Hippocampal formation (tissue), 2 donors: ENCODE data around the gene ICA1L.

Source experiments
- DNase-seq, 2 donors: peaks; one replicate each; lab custom pipeline; 2025; lab: John Stamatoyannopoulos, UW

ICA1L gene

GRCh38 chr2:202782940-202783558 is 88.5 kb downstream of the ICA1L start:
- DNase-seq, result no peak

DNA sequence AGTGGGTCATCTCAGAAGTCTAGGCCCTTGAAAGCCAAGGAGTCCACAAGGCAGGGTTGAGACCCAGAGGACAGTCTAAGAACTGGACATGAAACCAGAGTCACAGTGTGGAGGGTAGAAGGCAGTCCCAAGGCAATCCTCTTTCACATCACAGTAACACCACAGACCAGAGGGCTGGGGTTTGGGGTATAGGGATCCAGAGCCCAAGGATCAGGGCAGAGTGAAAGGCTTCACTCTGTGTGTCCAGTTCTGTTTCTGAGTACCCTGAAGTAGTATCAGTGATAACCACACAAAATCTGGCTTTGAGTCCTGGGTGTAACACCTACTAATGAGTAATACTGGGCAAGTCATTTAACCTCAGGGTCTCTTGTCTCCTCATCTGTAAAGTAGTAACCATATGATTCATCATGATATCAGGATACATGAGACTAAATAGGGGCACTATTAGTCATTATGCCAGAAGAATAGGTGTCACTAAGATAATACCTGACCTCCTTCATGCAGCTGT is 91.0 kb downstream of the ICA1L start:
- no peak for DNase-seq

- DNase-seq, result no peak
Observed at GRCh38 chr2:202778217-202778616, 93.3 kb downstream of the ICA1L start.

GRCh38 chr2:202774104-202774503 is 97.5 kb downstream of the ICA1L start:
- DNase-seq, result no peak

DNA sequence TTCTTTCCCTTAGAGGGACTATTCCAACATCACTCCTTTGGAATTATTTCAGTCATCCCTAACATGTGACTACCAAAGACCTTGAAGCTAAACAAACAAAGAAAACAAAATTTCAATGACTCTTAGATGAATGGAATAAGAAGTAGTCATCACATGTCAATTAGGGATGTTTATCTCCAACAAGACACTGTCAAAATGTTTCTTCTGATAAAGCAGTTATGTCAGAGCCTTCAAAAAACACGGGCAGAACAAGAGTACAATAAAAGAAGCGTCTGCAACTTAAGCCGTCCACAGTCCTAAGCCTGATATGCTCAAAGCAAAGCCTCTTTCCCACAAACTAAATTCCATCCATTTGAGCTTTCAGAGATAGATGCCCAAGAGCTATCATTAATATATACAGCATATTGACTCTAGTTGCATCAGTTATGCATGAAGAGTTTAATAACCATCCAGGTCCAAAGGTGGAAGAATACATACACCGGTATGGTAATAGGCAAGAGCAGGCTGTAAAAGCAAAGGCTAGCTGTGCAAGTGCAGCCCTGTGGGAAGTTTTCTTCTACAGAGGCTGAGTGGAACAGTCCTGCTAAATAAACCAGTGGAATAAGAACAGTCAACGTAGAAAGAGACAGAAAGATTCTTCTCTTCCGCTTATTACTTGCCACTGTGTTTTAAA is 98.1 kb downstream of the ICA1L start:
- DNase-seq, result no peak

DNA sequence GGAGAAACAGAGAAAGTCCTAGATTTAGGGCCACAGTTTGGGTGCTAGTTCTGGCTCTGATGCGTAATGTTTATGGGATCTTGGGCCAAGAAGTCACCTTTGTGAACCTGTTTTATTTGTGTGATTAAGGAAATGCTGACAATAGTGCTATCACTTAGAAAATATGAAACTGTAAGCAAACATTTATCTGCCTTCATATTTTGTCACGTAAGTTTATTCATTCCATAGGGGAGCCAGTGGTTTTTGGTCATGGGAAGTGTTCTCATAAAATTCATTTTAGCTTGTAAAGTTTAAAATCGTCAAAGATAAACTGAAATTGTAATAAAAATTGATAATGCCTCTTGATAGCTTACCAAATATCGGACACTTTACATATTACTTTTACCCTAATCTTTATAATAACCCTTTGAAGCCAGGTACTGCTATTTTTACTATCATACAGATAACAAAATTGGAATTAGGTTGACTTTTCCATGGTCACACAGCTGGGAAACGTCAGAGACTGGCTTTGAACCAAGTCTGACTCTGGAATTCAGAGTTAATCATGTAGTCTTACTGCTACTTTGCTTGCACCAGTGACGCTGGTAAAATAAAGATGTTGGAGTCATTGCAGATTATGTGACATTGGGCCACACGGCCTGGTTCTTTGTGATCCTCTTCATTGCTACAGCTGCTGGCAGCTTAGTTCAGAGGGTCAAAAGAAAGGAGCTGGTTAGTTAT is 99.7 kb downstream of the ICA1L start:
- DNase-seq, result no peak

- no peak for DNase-seq
Observed at GRCh38 chr2:202771336-202771735, 100.2 kb downstream of the ICA1L start.

DNA sequence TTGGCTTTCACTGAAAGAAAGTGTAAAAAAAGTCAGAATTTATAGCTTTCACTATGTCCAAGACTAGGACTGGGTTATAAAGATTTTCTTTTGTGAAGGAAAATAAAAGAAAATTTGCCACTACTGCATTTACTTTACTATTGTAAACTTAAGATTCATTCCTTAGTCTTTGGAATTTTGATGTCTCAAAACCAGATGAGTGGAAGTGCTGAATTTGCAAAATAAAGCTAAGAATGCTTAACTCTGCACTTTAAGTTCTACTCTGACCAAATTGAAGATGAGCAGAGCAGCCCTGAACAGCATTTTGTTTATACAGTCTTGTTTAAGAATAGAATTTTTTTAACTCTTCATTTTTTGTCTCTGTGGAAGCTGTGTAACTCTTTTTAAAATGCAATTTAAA is 102.4 kb downstream of the ICA1L start:
- DNase-seq, result no peak

DNA sequence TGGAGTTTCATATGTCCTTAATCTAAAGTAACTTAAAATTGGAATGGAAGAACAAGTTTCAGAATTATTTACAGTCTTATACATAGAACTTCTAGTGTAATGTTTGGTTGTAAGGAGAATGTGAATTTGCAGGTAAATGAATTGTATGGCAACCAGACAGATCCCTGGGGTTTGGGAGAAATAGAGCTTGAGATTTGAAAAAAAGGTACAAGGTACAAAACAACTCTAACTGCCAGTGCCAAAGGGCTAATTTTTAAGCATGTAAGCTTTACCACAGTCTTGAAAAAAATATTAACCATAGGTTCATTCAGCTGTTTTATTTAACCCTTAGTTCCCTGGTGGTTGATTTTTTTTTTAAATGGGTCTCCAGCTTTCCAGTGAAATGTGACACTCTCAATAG is 103.3 kb downstream of the ICA1L start:
- no peak for DNase-seq

- no peak for DNase-seq
Observed at GRCh38 chr2:202765436-202765835, 106.1 kb downstream of the ICA1L start.

- no peak for DNase-seq
Observed at GRCh38 chr2:202764991-202765390, 106.6 kb downstream of the ICA1L start.

- no peak for DNase-seq
Observed at GRCh38 chr2:202763916-202764315, 107.7 kb downstream of the ICA1L start.

DNA sequence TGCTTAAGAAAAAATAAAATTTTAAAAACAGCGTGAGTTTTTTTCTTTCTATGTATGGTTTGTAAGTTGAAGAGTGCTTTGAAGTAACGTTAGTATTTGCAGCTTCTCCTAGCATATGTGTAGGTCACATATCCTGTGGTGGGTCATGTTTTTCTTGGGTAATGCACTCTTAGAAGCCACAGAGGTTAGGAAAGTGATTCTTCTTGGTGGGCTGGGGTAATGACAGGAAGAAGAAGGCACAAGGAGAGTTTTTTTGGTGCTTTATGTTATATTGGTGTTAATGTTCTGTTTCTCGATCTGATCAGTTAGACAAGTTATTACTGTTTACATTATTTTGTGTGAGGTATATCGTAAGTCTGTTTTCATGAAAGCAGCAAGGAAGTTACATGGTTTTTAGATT is 109.0 kb downstream of the ICA1L start:
- no peak for DNase-seq

DNA sequence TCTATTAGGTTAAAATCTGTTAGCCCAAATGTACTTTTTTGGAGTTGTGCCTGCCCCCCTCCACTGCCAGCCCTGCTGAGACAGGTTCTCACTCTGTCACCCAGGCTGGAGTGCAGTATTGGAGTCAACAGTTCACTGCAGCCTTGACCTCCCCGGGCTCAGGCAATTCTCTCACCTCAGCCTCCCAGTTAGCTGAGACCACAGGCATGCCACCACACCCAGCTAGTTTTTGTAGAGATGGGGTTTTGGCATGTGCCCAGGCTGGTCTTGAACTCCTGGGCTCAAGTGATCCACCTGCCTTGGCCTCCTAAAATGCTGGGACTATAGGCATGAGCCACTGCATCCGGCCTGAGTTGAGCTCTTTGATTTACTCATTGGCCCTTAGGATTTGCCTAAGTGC is 110.7 kb downstream of the ICA1L start:
- DNase-seq, result no peak

- no peak for DNase-seq
Observed at GRCh38 chr2:202758604-202759003, 113.0 kb downstream of the ICA1L start.

- DNase-seq, result no peak
Observed at GRCh38 chr2:202758128-202758527, 113.4 kb downstream of the ICA1L start.

GRCh38 chr2:202757339-202757738 is 114.2 kb downstream of the ICA1L start:
- DNase-seq, result no peak

GRCh38 chr2:202756598-202756997 is 115.0 kb downstream of the ICA1L start:
- no peak for DNase-seq

- no peak for DNase-seq
Observed at GRCh38 chr2:202754936-202755335, 116.6 kb downstream of the ICA1L start.

DNA sequence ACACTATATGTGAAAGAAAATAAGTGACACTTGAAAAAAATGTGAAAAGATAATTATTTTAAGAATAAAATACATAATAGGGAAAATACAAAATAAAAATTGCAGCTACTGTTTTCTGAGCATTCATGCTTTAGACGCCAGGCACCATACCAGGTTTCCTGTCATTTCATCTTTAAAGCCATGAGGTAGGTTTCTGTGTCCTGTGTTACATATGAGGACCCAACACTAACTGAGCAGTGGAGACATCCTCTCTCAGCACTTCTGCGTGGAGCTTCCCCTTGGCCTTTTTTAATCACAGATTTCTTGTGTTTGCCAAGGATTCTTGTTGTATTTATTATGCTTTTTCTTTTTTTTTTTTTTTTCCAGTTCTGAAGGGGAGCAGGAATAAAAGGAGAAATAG is 119.5 kb downstream of the ICA1L start:
- no peak for DNase-seq

- DNase-seq, result no peak
Observed at GRCh38 chr2:202750763-202751427, 120.7 kb downstream of the ICA1L start.

GRCh38 chr2:202749477-202749876 is 122.1 kb downstream of the ICA1L start:
- no peak for DNase-seq

DNA sequence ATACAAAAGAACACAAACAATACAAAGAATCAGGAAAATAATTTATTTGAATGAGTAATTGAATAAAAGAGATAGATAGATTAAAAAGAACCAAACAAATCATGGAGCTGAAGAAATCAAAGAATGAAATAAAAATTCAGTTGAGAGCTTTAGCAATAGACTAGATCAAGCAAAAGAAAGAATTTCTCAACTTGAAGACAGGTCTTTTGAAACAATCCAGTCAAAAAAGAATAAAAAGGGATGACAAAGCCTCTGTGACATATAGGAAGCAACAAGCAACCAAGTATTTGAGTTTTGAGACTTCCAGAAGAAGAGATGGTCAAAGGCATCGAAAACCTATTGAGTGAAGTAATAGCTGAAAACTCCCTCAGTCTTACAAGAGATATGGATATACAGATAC is 128.0 kb downstream of the ICA1L start:
- DNase-seq, result no peak
